Right lobe of liver (tissue), 4 donors: ENCODE results near the gene RTTN.

ENCODE experiments used
- CTCF ChIP-seq, 4 donors: fragments of 200-600 bp in 3 of 4; fragments of 450-650 bp in 1 of 4; IDR thresholded peaks; one replicate each; pipeline versions ENCODE4 v1.5.1 to v1.8.0; 2016 to 2022; ENCODE audit warnings: antibody characterized with exemption in 4 of 4, mild to moderate bottlenecking in 2 of 4
- POLR2A ChIP-seq: fragments of 450-650 bp; IDR thresholded peaks from one replicate; pipeline ENCODE4 v1.6.1; 2017; ENCODE audit warnings: antibody characterized with exemption, mild to moderate bottlenecking
- donor health status: DM: no; HTN: no; CAD: no.
- donor health status: DM: no; HTN: no; CAD: no.
- donor health status: DM: no; HTN: yes; CAD: no.

- TF ChIP-seq CTCF (IDR thresholded peaks at IDR 0.05) (no peak), POLR2A (no peak)
Measured at GRCh38 chr18:69956665-69957620, 248.5 kb downstream of the RTTN start.
